ENCODE data around the gene PROSER3. TPM values are rescaled to one million over a fixed set of nuclear protein-coding genes. Genes with fewer than 3 reads are reported as not detected.

PROSER3 gene
- total RNA-seq, 1 donor from 2014 or later, result 13.8 TPM

- Histone ChIP-seq H3K27ac (no peak overlapping the region), H3K4me3 (no peak overlapping the region), H3K36me3 (peaks cover 0 to 23% of the 10 kb centered on the region in 2 donors), H3K4me1 (no peaks in the 10 kb centered on the region), H3K9me3 (no peaks in the 10 kb centered on the region), H3K27me3 (no peaks in the 10 kb centered on the region)
- TF ChIP-seq POLR2A (IDR thresholded peaks at IDR 0.05) (no peak), POLR2AphosphoS5 (IDR thresholded peaks at IDR 0.05; ENCODE audit: insufficient read depth in 1 of 2, low read depth in 1 of 2) (no peak), CTCF (IDR thresholded peaks at IDR 0.05) (no peak)
- intact Hi-C loops (cut with DNase I), result no loop called here
- DNase-seq (ENCODE audit: extremely low spot score in 2 of 2), result no peak
These were observed 24.6 kb downstream of the PROSER3 start for GRCh38 chr19:35782589-35782988.

GRCh38 chr19:35783469-35784434 is 25.8 kb downstream of the PROSER3 start:
- H3K36me3 ChIP-seq, result peaks cover 0 to 19% of the 10 kb centered on the region in 2 donors
- intact Hi-C loops (cut with DNase I), result no loop called here

GRCh38 chr19:35784503-35785338 is 26.7 kb downstream of the PROSER3 start:
- TF ChIP-seq POLR2AphosphoS5 (IDR thresholded peaks at IDR 0.05; ENCODE audit: insufficient read depth in 1 of 2, low read depth in 1 of 2) (no peak), CTCF (IDR thresholded peaks at IDR 0.05) (no peak), POLR2A (IDR thresholded peaks at IDR 0.05) (no peak)
- DNase-seq (ENCODE audit: extremely low spot score in 2 of 2), result no peak
- Histone ChIP-seq H3K4me3 (no peak overlapping the region), H3K36me3 (peaks cover 0 to 19% of the 10 kb centered on the region in 2 donors), H3K27ac (no peak overlapping the region), H3K9me3 (no peaks in the 10 kb centered on the region), H3K27me3 (no peaks in the 10 kb centered on the region), H3K4me1 (no peaks in the 10 kb centered on the region)
- intact Hi-C loops (cut with DNase I), result no loop called here

More at GRCh38 chr19:35783469-35784434, 25.8 kb downstream of the PROSER3 start:
- no peaks in the 10 kb centered on the region for H3K9me3 ChIP-seq
- TF ChIP-seq POLR2A (IDR thresholded peaks at IDR 0.05) (no peak), CTCF (IDR thresholded peaks at IDR 0.05) (no peak), POLR2AphosphoS5 (IDR thresholded peaks at IDR 0.05; ENCODE audit: insufficient read depth in 1 of 2, low read depth in 1 of 2) (no peak)
- no peaks in the 10 kb centered on the region for H3K27me3 ChIP-seq
- H3K4me1 ChIP-seq, result no peaks in the 10 kb centered on the region
- no peak overlapping the region for H3K4me3 ChIP-seq
- DNase-seq (ENCODE audit: extremely low spot score in 2 of 2), result no peak
- no peak overlapping the region for H3K27ac ChIP-seq

- intact Hi-C loops (cut with DNase I), result no loop called here
These were observed 27.3 kb downstream of the PROSER3 start for GRCh38 chr19:35785339-35785627.

More at GRCh38 chr19:35785339-35785627, 27.3 kb downstream of the PROSER3 start:
- H3K4me1 ChIP-seq, result no peaks in the 10 kb centered on the region
- no peak overlapping the region for H3K4me3 ChIP-seq
- no peak for DNase-seq (ENCODE audit: extremely low spot score in 2 of 2)
- H3K36me3 ChIP-seq, result peaks cover 0 to 16% of the 10 kb centered on the region in 2 donors
- no peaks in the 10 kb centered on the region for H3K9me3 ChIP-seq
- H3K27me3 ChIP-seq, result no peaks in the 10 kb centered on the region
- no peak overlapping the region for H3K27ac ChIP-seq
- TF ChIP-seq POLR2A (IDR thresholded peaks at IDR 0.05) (no peak), CTCF (IDR thresholded peaks at IDR 0.05) (no peak), POLR2AphosphoS5 (IDR thresholded peaks at IDR 0.05; ENCODE audit: insufficient read depth in 1 of 2, low read depth in 1 of 2) (no peak)
